ENCODE measurements around the gene LRRC42.
"Not testable (repeated sequence)": the region's sequence is repeated elsewhere in the genome, so short reads cannot be mapped to it uniquely, and the experiment has no call there.

Gene LRRC42

DNA sequence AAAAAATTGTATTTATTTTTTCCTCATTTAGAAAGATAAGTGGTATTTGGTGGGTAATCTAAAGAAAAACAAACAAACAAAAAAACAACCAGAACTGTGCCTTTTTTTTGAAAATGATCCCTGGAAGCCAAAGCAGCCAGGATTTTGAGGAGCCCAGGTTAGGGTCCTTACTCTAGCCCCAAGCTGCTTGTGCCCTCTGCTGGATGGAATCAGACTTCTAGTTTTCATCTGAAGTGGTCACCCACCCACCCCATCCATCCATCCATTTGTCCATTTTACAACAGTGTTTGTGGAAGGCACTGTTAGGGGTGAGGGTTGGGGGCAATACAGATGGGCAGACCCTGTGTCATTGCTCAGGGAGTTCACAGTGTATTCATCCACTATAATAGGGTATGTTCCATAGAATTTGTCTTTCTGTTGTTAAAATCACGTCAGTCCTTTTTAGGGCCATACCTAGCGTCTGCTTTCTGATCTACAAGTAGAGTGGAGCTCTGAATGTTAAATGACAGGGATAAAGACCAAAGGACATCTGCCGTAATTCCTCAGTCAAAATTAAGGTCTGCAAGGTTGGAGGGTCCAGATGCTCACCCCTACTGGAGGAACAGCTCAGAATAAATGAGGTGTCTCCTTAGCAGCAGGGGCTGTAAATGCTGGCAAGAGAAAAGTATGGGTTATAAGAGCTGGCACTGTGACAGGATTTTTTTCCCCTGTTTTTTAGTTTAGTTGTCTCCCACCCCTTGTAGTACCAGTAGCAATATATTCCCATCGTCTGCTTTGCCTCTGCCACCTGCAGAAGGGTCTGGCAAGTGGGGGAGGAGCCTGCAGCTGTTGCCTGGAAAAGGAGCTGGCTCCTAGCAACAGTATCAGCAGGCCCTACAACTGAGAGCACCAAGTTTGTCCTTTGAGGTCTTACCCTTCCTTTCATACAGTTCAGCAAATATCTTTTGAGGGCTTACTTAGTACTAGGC, 3.2 kb downstream of the LRRC42 start:
- Mint-ChIP-seq H3K36me3 (peaks cover 2% of the 10 kb centered on the region), H3K27me3 (no peaks in the 10 kb centered on the region), H3K4me3 (no peak overlapping the region), H3K4me1 (peaks cover 33% of the 10 kb centered on the region), H3K27ac (no peak overlapping the region), H3K9me3 (no peaks in the 10 kb centered on the region)

DNA sequence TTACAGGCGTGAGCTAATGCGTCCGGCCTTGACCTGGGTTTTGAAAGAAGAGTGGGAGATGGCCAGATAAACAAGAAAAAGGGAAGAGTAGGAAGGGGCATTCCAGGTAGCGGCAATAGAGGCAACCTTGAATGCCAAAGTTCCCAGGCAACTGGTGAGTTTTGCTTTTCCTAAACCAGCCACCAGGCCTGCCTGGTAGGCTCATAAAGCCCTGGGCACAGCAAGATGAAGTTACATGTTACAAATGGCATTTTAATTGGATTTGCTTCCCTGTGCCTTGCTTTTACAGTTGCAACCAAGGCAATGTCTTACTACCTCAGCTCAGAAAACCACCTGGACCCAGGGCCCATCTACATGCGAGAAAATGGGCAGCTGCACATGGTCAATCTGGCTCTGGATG, 5.5 kb downstream of the LRRC42 start:
- Mint-ChIP-seq H3K27me3 (no peaks in the 10 kb centered on the region), H3K36me3 (peaks cover 2% of the 10 kb centered on the region), H3K4me1 (peaks cover 27% of the 10 kb centered on the region), H3K4me3 (no peak overlapping the region), H3K9me3 (no peaks in the 10 kb centered on the region), H3K27ac (peak overlapping the region; percentile 55)

DNA sequence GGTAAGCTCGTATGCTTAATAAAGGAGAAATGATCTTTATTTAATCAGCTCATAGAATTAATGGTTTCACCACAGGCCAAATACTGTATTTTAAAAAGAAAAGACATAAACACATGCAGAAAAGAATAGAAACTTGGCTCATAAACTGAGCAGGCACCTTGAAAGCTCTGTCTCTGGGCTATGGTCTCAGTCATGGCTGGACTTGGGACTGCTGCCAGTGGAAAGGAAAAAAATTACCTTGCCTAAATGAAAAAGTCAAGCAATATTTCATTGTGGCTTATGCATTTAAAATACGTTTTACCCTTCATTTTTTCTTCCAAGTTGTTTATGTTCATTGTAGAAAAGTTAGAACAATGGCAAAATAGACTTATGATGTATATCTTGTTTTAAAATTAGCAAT, 8.0 kb downstream of the LRRC42 start:
- no peaks in the 10 kb centered on the region for H3K9me3 Mint-ChIP-seq
- H3K27me3 Mint-ChIP-seq = no peaks in the 10 kb centered on the region
- peaks cover 17% of the 10 kb centered on the region for H3K4me1 Mint-ChIP-seq
- H3K27ac Mint-ChIP-seq = no peak overlapping the region
- H3K36me3 Mint-ChIP-seq = peaks cover 2% of the 10 kb centered on the region
- no peak overlapping the region for H3K4me3 Mint-ChIP-seq

DNA sequence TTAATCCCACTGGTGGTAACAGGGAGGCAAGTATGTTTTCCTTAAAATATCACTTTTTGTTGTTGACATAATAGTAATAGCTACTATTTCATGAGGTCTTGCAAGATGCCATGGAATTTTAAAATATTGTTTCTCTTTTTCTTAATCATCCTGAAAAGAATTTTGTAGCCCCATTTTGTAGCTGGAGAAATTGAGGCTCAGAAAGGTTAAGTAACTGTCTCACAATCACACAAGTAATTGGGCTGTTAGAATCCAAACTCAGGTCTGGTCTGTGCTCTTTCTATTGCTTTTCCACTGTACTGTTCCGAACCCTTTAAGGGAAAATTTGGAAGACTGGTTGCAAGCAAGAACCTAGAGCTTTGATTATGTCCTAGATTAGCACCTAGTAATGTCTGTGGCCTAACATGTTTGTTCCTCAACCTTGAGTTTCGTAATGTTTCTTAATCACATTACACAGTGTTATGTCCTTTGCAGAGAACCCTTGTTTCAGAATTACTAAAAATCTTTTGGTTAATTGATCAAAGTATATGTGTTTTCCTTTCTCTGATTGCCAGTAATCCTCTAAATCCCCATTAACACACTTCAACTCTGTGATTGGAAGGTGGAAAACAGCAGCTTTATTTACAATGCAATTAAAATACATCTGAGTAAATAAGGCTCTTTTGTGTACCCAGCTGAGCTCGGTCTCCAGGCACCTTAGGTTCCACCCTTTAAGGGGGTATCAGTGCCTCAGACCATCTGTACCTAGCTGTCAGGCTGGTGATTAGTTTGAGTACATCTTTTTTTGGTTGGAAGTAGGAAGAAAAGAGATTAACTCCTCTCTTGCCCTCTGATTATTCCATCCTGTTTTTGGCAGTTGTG, 10.4 kb downstream of the LRRC42 start:
- no peak overlapping the region for H3K4me3 Mint-ChIP-seq
- no peak overlapping the region for H3K27ac Mint-ChIP-seq
- H3K9me3 Mint-ChIP-seq = no peaks in the 10 kb centered on the region
- H3K27me3 Mint-ChIP-seq = no peaks in the 10 kb centered on the region
- H3K36me3 Mint-ChIP-seq = peaks cover 2% of the 10 kb centered on the region
- H3K4me1 Mint-ChIP-seq = peaks cover 13% of the 10 kb centered on the region

DNA sequence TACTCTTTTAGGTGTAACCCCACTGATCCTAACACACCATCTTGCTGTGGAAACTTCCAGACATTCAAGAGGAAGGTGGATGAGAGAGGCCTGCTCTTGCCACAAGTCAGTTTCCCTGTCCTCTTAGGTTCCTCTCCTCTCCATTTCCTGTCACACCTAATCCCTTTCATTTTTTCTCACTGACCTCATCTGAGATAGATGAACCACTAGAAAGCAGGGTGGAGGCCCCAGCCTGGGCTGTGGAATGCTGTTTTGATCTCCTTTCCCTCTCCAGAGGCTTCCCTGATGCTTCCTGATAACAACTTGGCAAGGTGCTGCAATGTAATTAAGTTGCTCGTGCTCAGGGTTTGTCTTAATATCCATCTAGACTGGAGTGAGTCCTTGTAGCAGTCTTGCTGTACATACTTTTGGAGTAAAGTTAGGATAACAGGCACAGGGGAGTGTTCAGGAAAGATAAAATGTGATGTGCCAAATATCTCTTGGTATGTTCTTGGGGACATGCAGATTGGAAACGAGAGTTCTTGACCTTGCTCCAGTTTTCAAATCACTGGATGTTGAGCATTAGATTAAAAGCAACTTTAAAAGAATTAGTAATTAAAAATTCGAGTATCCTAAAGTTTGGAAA, 11.2 kb downstream of the LRRC42 start:
- Mint-ChIP-seq H3K27me3 (no peaks in the 10 kb centered on the region), H3K36me3 (peaks cover 2% of the 10 kb centered on the region), H3K4me3 (no peak overlapping the region), H3K4me1 (peaks cover 13% of the 10 kb centered on the region), H3K27ac (no peak overlapping the region), H3K9me3 (no peaks in the 10 kb centered on the region)

DNA sequence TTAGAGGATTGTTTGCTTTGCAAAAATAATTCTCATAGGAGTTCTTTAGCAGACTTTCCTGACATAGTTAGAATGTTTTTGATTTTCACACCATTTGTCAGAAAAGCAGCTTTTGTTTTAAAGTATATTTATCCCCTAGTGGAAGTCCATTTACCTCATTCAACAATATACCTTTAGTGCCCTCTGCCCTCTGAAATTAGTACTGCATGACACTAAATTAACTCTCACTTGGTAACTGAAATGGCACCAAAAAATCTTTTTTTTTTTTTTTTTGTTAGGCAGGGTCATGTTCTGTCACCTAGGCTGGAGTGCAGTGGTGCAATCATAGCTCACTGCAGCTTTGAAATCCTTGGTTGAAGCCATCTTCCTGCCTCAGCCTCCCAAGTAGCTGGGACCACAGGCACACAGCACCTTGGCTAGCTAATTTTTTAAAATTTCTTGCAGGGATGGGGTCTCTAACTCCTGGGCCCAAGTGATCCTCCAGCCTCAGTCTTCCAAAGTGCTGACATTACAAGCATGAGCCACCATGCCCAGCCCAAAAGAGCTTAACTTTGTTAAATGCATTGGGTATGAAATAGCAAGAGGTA, 13.6 kb downstream of the LRRC42 start:
- Mint-ChIP-seq H3K27me3 (no peaks in the 10 kb centered on the region), H3K4me3 (no peak overlapping the region), H3K4me1 (peaks cover 9% of the 10 kb centered on the region), H3K9me3 (no peaks in the 10 kb centered on the region), H3K36me3 (peaks cover 7% of the 10 kb centered on the region), H3K27ac (no peak overlapping the region)

DNA sequence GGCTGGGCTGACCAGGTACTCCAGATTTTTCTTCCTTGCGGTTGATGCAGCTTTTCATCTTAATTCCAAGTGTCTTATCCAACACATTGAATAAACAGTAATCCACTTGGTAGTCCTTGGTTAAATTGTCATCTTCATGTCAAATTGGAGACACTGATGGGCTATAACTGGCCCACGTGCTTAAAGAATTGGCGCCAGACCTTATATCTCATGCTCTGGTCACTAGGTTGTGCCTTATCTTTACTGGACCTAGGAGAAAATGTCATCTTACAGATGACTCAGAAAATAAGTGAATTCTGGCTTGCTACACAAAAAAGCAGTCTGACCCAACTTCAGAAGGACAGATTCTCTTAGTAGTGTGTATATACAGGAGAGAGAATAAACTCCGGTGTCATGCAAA, 16.2 kb downstream of the LRRC42 start:
- Mint-ChIP-seq H3K9me3 (no peaks in the 10 kb centered on the region), H3K4me3 (no peak overlapping the region), H3K27ac (no peak overlapping the region), H3K4me1 (peaks cover under 1% of the 10 kb centered on the region), H3K36me3 (peaks cover 14% of the 10 kb centered on the region), H3K27me3 (no peaks in the 10 kb centered on the region)

DNA sequence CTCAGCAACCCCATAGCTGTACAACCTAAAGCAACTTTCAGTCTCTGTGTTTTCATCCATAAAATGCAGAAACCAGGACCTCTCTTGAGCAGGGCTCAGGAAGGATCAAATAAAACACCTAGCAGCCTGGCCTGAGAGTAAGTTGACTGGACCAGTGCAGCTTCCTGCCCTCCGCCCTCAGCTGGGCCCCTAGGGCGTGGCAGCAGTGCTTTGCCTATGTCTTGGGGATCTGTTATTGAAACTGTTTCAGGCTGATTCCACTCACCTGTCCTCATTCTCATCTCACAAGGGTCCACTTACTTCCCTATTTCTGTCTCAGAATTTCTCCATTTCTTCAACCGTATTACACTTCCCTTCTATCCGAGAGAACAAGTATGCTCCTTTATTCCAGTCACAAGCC, 17.3 kb downstream of the LRRC42 start:
- Mint-ChIP-seq H3K36me3 (peaks cover 16% of the 10 kb centered on the region), H3K4me1 (no peaks in the 10 kb centered on the region), H3K27me3 (no peaks in the 10 kb centered on the region), H3K4me3 (no peak overlapping the region), H3K9me3 (no peaks in the 10 kb centered on the region), H3K27ac (no peak overlapping the region)

DNA sequence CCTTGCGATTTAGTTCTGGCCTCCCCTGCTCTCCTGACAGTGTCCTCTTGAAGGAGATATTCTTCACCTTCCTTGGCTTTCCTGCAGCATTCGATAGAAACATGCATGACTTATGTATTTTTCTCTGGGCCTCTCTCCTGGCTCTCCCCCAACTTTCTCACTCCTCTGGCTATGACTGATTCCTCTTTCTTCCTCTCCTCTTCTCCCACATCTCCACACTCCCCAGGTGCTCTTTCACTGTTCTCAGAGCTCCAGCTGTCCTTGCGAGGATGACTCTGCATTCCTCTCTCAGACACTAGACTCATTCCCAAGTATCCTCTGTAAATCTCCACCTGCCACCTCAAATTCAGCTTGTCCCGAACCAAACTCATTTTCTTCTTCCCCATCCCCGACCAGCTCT, 18.0 kb downstream of the LRRC42 start:
- Mint-ChIP-seq H3K27me3 (no peaks in the 10 kb centered on the region), H3K4me3 (no peak overlapping the region), H3K9me3 (no peaks in the 10 kb centered on the region), H3K4me1 (no peaks in the 10 kb centered on the region), H3K27ac (peak overlapping the region; percentile 1), H3K36me3 (peaks cover 19% of the 10 kb centered on the region)

DNA sequence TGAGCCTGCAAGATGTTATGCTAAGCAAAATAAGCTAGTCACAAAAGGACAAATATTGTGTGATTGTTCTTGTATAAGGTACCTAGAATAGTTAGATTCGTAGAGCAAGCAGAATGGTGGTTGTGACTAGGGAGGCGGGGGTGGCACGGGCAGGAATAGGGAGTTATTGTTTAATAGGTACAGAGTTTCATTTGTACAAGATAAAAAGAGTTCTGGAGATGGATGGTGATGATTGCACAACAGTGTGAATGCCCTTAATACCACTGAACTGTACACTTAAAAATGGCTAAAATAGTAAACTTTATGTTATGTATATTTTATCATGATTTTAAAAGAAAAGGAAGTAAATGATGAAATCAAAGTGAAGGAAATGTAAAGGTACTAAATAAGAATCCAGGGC, 20.6 kb downstream of the LRRC42 start:
- H3K27me3 Mint-ChIP-seq = no peaks in the 10 kb centered on the region
- H3K36me3 Mint-ChIP-seq = peaks cover 23% of the 10 kb centered on the region
- H3K27ac Mint-ChIP-seq = no peak overlapping the region
- no peaks in the 10 kb centered on the region for H3K4me1 Mint-ChIP-seq
- no peaks in the 10 kb centered on the region for H3K9me3 Mint-ChIP-seq
- H3K4me3 Mint-ChIP-seq = no peak overlapping the region

DNA sequence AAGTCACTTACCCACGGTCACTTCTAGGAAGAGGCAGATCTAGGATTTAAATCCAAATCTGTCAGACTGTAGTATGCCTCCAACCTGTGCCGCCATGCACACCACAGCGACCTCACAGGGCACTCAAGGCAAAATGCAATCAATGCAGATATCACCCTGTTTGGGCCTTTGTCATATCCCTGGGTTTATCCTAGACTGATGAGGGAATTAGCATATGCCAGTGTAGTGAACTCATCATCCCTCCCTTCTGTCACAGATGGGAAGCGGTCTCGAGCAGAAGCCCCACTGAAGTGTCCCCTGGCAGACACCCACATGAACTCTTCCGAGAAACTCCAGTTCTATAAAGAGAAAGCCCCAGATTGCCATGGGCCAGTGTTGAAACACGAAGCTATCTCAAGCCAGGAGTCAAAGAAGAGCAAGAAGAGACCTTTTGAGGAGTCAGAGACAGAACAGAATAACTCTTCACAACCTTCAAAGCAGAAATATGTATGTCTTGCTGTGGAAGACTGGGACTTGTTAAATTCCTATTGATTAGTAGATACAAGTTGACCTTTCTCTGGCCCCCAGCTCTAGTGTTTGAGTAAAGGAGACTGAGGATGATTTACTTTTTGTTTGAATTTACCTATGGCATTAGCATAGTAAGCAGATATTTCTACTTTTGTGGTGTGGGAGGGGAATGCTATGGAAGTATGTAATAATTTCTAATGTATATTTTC, 21.4 kb downstream of the LRRC42 start:
- Mint-ChIP-seq H3K9me3 (no peaks in the 10 kb centered on the region), H3K4me3 (no peak overlapping the region), H3K27me3 (no peaks in the 10 kb centered on the region), H3K27ac (no peak overlapping the region), H3K36me3 (peaks cover 21% of the 10 kb centered on the region), H3K4me1 (no peaks in the 10 kb centered on the region)

DNA sequence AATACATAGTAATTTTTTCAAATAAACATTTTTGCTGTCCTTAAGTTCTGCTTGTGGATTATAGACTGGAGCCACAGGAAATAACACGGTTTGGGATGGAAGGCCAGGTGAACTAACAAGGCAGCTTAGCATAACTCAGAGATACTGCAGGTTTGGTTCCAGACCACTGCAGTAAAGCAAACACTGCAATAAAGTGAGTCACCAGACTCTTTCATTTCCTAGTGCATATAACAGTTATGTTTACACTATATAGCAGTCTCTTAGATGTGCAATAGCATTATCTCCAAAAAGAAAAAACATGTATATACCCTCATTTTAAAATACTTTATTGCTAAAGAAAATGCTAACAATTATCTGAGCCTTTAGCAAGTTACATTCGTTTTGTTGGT, 22.0 kb downstream of the LRRC42 start:
- Mint-ChIP-seq H3K9me3 (no peaks in the 10 kb centered on the region), H3K27ac (no peak overlapping the region), H3K36me3 (peaks cover 24% of the 10 kb centered on the region), H3K27me3 (no peaks in the 10 kb centered on the region), H3K4me3 (no peak overlapping the region), H3K4me1 (no peaks in the 10 kb centered on the region)

DNA sequence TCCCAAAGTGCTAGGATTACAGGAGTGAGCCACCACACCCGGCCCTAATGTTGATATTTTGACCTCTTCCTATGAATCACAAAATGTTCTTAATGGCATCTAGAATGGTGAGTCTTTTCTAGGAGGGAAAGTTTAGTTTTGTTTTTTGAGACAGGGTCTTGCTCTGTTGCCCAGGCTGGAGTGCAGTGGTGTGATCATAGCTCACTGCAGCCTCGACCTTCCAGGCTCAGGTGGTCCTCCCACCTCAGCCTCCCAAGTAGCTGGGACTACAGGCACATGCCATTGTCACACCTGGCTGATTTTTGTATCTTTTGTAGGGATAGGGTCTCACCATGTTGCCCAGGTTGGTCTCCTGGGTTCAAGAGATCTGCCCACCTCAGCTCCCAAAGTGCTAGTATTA, 23.2 kb downstream of the LRRC42 start:
- H3K36me3 Mint-ChIP-seq = peaks cover 20% of the 10 kb centered on the region
- not testable (repeated sequence) for H3K4me3 Mint-ChIP-seq, H3K27me3 Mint-ChIP-seq, H3K9me3 Mint-ChIP-seq, H3K4me1 Mint-ChIP-seq, H3K27ac Mint-ChIP-seq

DNA sequence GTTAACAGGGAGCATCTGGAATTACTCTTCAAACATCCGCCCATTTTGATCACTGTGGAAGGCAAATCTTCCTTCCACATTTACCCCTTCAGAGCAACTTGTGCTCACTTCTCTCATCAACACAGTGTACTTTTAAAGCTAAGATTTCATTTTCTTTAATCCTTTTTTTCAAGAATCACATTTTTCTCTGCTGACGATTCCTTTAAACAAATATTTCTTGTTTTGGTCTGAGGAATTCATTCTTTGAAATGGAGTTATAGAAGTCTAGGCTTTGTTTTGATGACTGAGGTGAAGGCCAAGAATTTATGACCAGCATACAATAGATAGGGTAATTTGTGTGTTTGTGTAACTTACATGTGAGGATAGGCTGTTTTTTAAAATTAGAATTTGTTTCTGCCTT, 25.6 kb downstream of the LRRC42 start:
- no peaks in the 10 kb centered on the region for H3K4me1 Mint-ChIP-seq
- H3K27ac Mint-ChIP-seq = no peak overlapping the region
- no peak overlapping the region for H3K4me3 Mint-ChIP-seq
- peaks cover 16% of the 10 kb centered on the region for H3K36me3 Mint-ChIP-seq
- H3K9me3 Mint-ChIP-seq = no peaks in the 10 kb centered on the region
- H3K27me3 Mint-ChIP-seq = no peaks in the 10 kb centered on the region

DNA sequence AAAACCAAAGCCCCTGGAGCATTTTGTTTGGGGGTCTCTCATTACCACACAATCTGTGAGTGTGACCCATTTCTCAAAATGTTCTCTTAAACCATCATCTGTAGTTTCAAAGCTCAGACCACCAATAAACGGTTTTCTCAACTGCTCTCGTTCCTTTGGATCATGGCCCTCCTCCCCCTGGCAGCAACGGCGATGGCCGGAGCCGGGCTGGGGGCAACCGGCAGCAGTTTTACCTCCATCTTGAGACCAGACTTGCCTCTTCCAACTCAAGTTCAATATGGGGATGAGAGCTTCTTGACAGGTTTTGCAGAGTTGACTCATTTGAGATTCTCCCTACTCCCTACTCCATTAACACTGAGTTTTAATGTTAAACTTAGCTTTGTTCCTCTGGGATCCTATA, 29.7 kb downstream of the LRRC42 start:
- Mint-ChIP-seq H3K27me3 (no peaks in the 10 kb centered on the region), H3K9me3 (no peaks in the 10 kb centered on the region), H3K4me3 (no peak overlapping the region), H3K4me1 (no peaks in the 10 kb centered on the region), H3K27ac (no peak overlapping the region), H3K36me3 (peaks cover 8% of the 10 kb centered on the region)
